ENCODE data around the gene AOPEP. TPM values are rescaled to one million over a fixed set of nuclear protein-coding genes. Genes with fewer than 3 reads are reported as not detected.

Gene AOPEP
- total and polyA plus RNA-seq, 2 donors (not counting 3 experiments of a cell fraction or from before 2014, with no cell fraction given) = 20.2 to 41.6 TPM

GRCh38 chr9:94908583-94909249, 182.2 kb downstream of the AOPEP start:
- Histone ChIP-seq H3K79me2 (ENCODE audit: control insufficient read depth, insufficient read depth, low read length) (no peaks in the 10 kb centered on the region), H2AFZ (ENCODE audit: low read depth, low read length) (no peak overlapping the region), H3K9me1 (replicated peaks; ENCODE audit: control insufficient read depth, extremely low read depth, insufficient read depth, low read length) (no peaks in the 10 kb centered on the region), H3K27me3 (ENCODE audit: control insufficient read depth in 2 of 2, insufficient read depth in 2 of 2, low read length in 2 of 2) (no peaks in the 10 kb centered on the region), H3K27ac (ENCODE audit: insufficient read depth, low read depth, low read length) (no peak overlapping the region), H3K4me2 (ENCODE audit: insufficient read depth, low read length) (no peak overlapping the region), H3K36me3 (ENCODE audit: control insufficient read depth in 2 of 2, extremely low read depth in 1 of 2, insufficient read depth in 2 of 2, low read length in 2 of 2) (no peaks in the 10 kb centered on the region), H3K9me3 (replicated peaks; ENCODE audit: control insufficient read depth, insufficient read depth, low read length) (no peaks in the 10 kb centered on the region), H3K4me3 (replicated peaks in 1 of 3; ENCODE audit: insufficient read depth in 1 of 3, low read depth in 1 of 3, low read length in 3 of 3) (no peak overlapping the region), H4K20me1 (replicated peaks; ENCODE audit: control insufficient read depth, extremely low read depth, insufficient read depth, low read length) (no peaks in the 10 kb centered on the region), H3K9ac (replicated peaks; ENCODE audit: extremely low read depth, insufficient read depth, low read length) (no peak overlapping the region), H3K4me1 (ENCODE audit: control insufficient read depth, extremely low read depth, insufficient read depth, low read length) (peaks cover 28% of the 10 kb centered on the region)
- no peak for TF ChIP-seq GATA2 (IDR thresholded peaks at IDR 0.05; ENCODE audit: insufficient read depth, insufficient read length, low read depth, low read length)
- TF ChIP-seq MAX (IDR thresholded peaks at IDR 0.05; ENCODE audit: insufficient read depth, insufficient read length) = no peak
- TF ChIP-seq JUN (IDR thresholded peaks at IDR 0.05; ENCODE audit: borderline replicate concordance, insufficient read depth, insufficient read length, low read depth) = no peak
- TF ChIP-seq MYC (IDR thresholded peaks at IDR 0.05; ENCODE audit: low read depth, low read length) = no peak
- no peak for TF ChIP-seq FOS (IDR thresholded peaks at IDR 0.05; ENCODE audit: borderline replicate concordance, insufficient read depth, low read length)
- no peak for TF ChIP-seq CTCF (IDR thresholded peaks at IDR 0.05; ENCODE audit: extremely low read depth in 1 of 2, insufficient read depth in 1 of 2, low read depth in 1 of 2, low read length in 2 of 2)
- TF ChIP-seq POLR2AphosphoS5 (IDR thresholded peaks at IDR 0.05; ENCODE audit: insufficient read depth, low read depth, low read length) = no peak
- no peak for TF ChIP-seq EZH2 (IDR thresholded peaks at IDR 0.05; ENCODE audit: borderline replicate concordance, low read depth, low read length, severe bottlenecking)
- no peak for TF ChIP-seq POLR2A (IDR thresholded peaks at IDR 0.05; ENCODE audit: low read depth, low read length)
- dilution Hi-C loops (cut with MboI; ENCODE audit: extremely low pct_ligation_motif_present, low sequenced_read_pairs) = no loop called here
- DNase-seq (ENCODE audit: low read depth, low spot score) (no peak), FAIRE-seq (no peak)
- ChIA-PET POLR2A (no interaction called here), CTCF (interaction anchor here (1.0 to 1.5 kb wide), 4 partner anchors 82 to 219 kb away, joined by 3 to 4 read pairs (median 4); no protein-coding TSS in a partner anchor)
- no TSS peak for BruUV-seq (replicated peaks)
- intact Hi-C loops (cut with micrococcal nuclease) = no loop called here

Measured in endothelial cell of umbilical vein (primary cell).